ENCODE results near the gene SGCD.

SGCD gene

GRCh38 chr5:156641686-156642085 is 314.7 kb downstream of the SGCD start:
- TF ChIP-seq, protein P1, sequence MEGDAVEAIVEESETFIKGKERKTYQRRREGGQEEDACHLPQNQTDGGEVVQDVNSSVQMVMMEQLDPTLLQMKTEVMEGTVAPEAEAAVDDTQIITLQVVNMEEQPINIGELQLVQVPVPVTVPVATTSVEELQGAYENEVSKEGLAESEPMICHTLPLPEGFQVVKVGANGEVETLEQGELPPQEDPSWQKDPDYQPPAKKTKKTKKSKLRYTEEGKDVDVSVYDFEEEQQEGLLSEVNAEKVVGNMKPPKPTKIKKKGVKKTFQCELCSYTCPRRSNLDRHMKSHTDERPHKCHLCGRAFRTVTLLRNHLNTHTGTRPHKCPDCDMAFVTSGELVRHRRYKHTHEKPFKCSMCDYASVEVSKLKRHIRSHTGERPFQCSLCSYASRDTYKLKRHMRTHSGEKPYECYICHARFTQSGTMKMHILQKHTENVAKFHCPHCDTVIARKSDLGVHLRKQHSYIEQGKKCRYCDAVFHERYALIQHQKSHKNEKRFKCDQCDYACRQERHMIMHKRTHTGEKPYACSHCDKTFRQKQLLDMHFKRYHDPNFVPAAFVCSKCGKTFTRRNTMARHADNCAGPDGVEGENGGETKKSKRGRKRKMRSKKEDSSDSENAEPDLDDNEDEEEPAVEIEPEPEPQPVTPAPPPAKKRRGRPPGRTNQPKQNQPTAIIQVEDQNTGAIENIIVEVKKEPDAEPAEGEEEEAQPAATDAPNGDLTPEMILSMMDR (IDR thresholded peaks at IDR 0.05) = no peak

DNA sequence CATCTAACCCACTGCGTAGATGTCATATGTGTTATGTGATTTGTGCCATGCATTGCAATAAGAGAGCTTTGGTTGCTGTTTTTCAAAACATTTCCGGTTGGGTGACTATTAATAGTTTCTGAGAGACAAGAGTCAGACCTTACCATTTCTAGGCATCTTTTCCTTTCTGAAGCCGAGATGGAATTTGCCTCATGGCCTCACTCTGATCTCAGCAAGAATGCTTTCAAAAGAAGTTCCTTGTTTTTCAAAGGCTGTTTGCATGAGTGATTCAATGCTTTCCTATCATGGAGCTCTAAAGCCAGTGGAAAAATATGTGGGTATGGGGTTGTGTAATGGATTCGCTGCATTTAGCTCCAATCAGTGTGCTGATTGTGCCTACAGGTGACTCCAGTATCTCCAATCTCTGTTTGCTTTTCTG is 320.1 kb downstream of the SGCD start:
- TF ChIP-seq, protein P1 (IDR thresholded peaks at IDR 0.05) = no peak

DNA sequence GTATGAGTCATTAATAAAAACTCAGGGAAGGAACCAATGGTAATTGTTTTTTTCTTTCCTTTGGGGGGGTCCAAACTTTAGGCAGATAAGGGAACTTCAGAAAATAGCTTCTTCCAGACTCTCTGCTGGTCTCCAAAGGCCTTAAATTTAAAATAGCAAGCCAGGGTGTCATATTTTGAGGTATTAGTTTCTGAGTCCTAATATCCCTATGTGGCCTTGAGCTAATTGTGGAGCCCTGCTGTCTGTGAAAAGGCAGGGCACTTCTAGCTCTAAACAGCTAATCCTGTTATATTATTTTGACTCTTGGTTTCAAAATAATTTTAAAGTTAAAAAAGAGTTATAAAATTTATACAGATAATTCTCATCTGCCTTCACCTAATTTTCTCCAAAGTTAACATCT is 327.5 kb downstream of the SGCD start:
- TF ChIP-seq, protein P1 (IDR thresholded peaks at IDR 0.05) = no peak

GRCh38 chr5:156655732-156656131 is 328.8 kb downstream of the SGCD start:
- TF ChIP-seq, protein P1 (IDR thresholded peaks at IDR 0.05) = no peak

- TF ChIP-seq, protein P1 (IDR thresholded peaks at IDR 0.05) = no peak
These were observed 340.7 kb downstream of the SGCD start for GRCh38 chr5:156667616-156668015.

DNA sequence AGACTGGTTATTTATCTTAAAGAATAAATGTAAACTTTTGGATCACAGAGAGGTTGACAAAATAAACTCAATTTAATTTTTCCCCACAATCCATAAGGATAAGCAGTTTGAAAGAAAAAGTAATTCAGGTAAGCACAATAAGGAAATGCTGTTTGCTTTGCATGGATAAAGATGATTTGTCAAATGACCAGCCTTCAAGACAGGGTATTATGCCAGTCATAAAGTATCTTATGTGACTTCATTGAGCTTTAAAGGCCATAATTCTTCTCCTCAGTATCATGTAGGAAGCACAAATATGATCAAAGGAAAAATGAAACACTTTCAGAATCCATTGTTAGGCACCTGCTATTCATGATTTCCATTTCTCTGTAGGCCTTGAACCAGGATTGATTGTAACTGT is 342.5 kb downstream of the SGCD start:
- TF ChIP-seq, protein P1 (IDR thresholded peaks at IDR 0.05) = no peak

DNA sequence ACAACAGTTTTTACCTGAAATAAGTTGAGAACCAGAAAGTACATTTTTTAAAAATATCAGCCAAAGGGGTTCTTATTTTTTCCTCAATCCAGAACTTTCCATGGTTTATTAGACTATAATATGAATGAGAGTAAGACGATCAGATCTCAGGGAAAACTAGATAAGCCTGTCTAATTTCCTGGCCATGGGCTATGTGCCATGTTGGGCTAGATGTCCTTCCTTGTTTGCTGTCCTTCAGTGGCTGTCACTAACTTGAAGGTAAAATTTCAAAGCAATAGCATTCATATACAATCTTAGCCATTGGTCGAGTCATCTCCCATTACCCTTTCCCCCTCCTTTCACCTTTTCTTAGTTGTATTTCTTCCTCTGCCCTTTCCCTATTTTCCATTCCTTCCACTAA is 343.7 kb downstream of the SGCD start:
- TF ChIP-seq, protein P1 (IDR thresholded peaks at IDR 0.05) = no peak

- TF ChIP-seq, protein P1 (IDR thresholded peaks at IDR 0.05) = no peak
These were observed 348.4 kb downstream of the SGCD start for GRCh38 chr5:156675395-156675794.
